ENCODE data around the gene SMYD3. TPM values are rescaled to one million over a fixed set of nuclear protein-coding genes. Genes with fewer than 3 reads are reported as not detected.

The SMYD3 gene
- total and polyA plus RNA-seq, 2 donors (not counting 1 experiment from before 2014, with no cell fraction given) = 9.7 to 37.2 TPM

- no peak overlapping the region for H2AFZ ChIP-seq (ENCODE audit: insufficient read depth, low read depth, low read length, poor library complexity, severe bottlenecking)
- no peaks in the 10 kb centered on the region for H3K36me3 ChIP-seq (replicated peaks in 1 of 2; ENCODE audit: control extremely low read depth in 1 of 2, control insufficient read depth in 1 of 2, extremely low read depth in 1 of 2, insufficient read depth in 2 of 2, low read length in 1 of 2)
- ChIA-PET POLR2A (no interaction called here), CTCF (interaction anchor here (0.6 kb wide), 1 partner anchor 145 kb away, joined by 3 read pairs; no protein-coding TSS in a partner anchor)
- TF ChIP-seq CTCF (IDR thresholded peaks at IDR 0.05) (no peak), EZH2 (IDR thresholded peaks at IDR 0.05; ENCODE audit: borderline replicate concordance, insufficient read depth, low read depth, low read length, poor library complexity, severe bottlenecking) (no peak)
- Mint-ChIP-seq H3K9me3 (ENCODE audit: insufficient read depth) (no peaks in the 10 kb centered on the region), H3K27ac (no peak overlapping the region), H3K27me3 (no peaks in the 10 kb centered on the region), H3K4me3 (no peak overlapping the region), H3K4me1 (peaks cover 4% of the 10 kb centered on the region)
- H3K79me2 ChIP-seq (ENCODE audit: control insufficient read depth, insufficient read depth, low read length) = no peaks in the 10 kb centered on the region
- H3K4me3 ChIP-seq (ENCODE audit: control extremely low read depth in 1 of 5, extremely low read depth in 1 of 5, insufficient read depth in 1 of 5, low read depth in 2 of 5, low read length in 4 of 5) = no peak overlapping the region
- H3K4me2 ChIP-seq (replicated peaks; ENCODE audit: low read depth, low read length, poor library complexity, severe bottlenecking) = no peak overlapping the region
- 100% methylated on average over 1 of the region's 6 CpGs for WGBS (ENCODE audit: insufficient coverage)
- no peaks in the 10 kb centered on the region for H3K4me1 ChIP-seq (ENCODE audit: control insufficient read depth in 2 of 2, insufficient read depth in 2 of 2, low read length in 2 of 2)
- intact Hi-C loops (cut with micrococcal nuclease) = no loop called here
- DNase-seq (no peak), ATAC-seq (ENCODE audit: low read depth) (no peak)
- no peak overlapping the region for H3K9ac ChIP-seq (ENCODE audit: low read length)
- H3K27ac ChIP-seq (ENCODE audit: low read length in 2 of 2) = no peak overlapping the region
- no peaks in the 10 kb centered on the region for H3K27me3 ChIP-seq (replicated peaks in 1 of 4; ENCODE audit: control extremely low read depth in 1 of 4, control insufficient read depth in 3 of 4, insufficient read depth in 4 of 4, low read length in 3 of 4)
- H4K20me1 ChIP-seq (ENCODE audit: control insufficient read depth, insufficient read depth, low read length, poor library complexity, severe bottlenecking) = no peaks in the 10 kb centered on the region
- no peaks in the 10 kb centered on the region for H3K9me3 ChIP-seq (ENCODE audit: control extremely low read depth in 1 of 3, control insufficient read depth in 2 of 3, insufficient read depth in 1 of 3, low read length in 2 of 3)
These were observed 206.2 kb downstream of the SMYD3 start for GRCh38 chr1:246300626-246301549.
